ENCODE results near the gene TSKU.
A peak's percentile ranks its signal among the peaks of the same experiment; 100 is the strongest.
"Not testable (repeated sequence)": the region's sequence is repeated elsewhere in the genome, so short reads cannot be mapped to it uniquely, and the experiment has no call there.

Gene TSKU

DNA sequence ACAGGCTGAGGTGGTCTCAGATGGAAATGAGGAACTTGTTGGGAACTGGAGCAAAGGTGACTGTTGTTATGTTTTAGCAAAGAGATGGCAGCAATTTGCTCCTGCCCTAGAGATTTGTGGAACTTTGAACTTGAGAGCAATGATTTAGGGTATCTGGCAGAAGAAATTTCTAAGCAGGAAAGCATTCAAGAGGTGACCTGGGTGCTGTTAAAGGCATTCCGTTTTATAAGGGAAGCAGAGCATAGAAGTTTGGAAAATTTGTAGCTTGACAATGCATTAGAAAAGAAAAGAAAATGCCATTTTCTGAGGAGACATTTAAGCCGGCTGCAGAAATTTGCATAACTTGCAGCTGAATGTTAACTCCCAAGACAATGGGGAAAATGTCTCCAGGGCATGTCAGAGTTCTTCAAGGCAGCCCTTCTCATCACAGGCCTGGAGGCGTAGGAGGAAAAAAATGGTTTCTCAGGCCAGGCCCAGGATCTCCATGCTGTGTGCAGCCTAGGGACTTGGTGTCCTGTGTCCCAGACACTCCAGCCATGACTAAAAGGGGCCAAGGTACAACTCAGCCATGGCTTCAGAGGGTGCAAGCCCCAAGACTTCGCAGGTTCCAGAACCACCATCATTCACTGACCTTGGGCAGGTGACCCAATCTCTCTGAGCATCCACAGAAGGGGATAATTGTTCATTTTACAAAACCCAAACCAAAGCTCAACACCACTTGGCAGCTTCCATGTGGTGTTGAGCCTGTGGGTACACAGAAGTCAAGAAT lies 8.0 kb downstream of the TSKU start:
- not testable (repeated sequence) for DNase-seq

GRCh38 chr11:76791861-76792260 lies 8.7 kb downstream of the TSKU start:
- DNase-seq: no peak

- no peak for DNase-seq
Observed at GRCh38 chr11:76792505-76793264, 9.5 kb downstream of the TSKU start.

DNA sequence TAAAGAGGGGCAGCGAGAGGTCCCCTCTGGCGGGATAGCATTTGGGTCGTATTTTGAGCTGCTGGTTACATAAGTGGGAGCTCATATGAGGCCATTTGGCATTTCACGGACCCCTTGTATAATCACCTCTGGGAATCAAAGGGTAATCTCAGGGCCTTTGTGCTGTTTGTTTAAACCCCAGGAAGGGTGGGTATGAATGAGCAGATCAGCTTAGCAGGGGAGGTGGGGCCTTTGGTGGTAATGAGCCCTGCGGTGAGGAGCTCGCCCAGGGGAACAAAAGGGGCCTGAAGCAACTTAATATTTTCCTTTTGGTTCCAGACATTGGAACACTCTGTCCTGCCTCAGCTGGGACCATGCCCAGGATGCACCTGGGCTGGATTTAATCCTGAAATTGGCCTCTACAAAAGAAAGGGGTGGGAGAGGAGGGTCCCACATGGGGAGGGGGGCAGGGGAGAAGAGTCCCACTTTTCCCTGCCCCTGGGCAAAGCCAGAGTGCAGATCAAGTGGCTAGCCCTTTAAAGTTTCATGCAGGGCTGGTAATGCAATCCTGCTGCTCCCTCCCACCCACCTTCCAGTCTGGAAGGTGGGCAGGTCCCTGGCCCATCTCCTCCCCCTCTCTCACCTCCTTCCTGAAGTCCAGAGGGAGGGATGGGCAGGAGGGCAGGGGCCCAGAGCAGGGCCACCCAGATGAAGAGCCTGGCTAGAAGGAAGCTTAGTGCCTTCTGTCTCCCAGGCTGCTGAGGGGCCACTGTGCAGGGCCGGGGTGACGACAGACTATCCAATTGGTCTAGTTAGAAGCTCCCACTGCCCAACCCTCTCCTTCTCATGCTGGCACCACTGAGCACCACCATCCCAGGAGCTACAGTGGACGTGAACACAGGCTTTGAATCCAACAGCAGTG lies 10.5 kb downstream of the TSKU start:
- DNase-seq: no peak

GRCh38 chr11:76794371-76795289 lies 11.5 kb downstream of the TSKU start:
- no peak for DNase-seq

- DNase-seq: no peak
Observed at GRCh38 chr11:76795290-76795935, 12.3 kb downstream of the TSKU start.

DNA sequence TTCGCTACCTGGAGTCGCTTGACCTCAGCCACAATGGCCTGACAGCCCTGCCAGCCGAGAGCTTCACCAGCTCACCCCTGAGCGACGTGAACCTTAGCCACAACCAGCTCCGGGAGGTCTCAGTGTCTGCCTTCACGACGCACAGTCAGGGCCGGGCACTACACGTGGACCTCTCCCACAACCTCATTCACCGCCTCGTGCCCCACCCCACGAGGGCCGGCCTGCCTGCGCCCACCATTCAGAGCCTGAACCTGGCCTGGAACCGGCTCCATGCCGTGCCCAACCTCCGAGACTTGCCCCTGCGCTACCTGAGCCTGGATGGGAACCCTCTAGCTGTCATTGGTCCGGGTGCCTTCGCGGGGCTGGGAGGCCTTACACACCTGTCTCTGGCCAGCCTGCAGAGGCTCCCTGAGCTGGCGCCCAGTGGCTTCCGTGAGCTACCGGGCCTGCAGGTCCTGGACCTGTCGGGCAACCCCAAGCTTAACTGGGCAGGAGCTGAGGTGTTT lies 12.8 kb downstream of the TSKU start:
- DNase-seq: no peak

DNA sequence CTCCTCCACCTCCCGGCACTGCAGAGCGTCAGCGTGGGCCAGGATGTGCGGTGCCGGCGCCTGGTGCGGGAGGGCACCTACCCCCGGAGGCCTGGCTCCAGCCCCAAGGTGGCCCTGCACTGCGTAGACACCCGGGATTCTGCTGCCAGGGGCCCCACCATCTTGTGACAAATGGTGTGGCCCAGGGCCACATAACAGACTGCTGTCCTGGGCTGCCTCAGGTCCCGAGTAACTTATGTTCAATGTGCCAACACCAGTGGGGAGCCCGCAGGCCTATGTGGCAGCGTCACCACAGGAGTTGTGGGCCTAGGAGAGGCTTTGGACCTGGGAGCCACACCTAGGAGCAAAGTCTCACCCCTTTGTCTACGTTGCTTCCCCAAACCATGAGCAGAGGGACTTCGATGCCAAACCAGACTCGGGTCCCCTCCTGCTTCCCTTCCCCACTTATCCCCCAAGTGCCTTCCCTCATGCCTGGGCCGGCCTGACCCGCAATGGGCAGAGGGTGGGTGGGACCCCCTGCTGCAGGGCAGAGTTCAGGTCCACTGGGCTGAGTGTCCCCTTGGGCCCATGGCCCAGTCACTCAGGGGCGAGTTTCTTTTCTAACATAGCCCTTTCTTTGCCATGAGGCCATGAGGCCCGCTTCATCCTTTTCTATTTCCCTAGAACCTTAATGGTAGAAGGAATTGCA lies 13.5 kb downstream of the TSKU start:
- no peak for DNase-seq

GRCh38 chr11:76797341-76798201 lies 14.4 kb downstream of the TSKU start:
- DNase-seq: no peak

- DNase-seq: no peak
Observed at GRCh38 chr11:76798202-76798581, 15.0 kb downstream of the TSKU start.

GRCh38 chr11:76798671-76799065 lies 15.5 kb downstream of the TSKU start:
- no peak for DNase-seq

GRCh38 chr11:76799066-76799804 lies 16.1 kb downstream of the TSKU start:
- peak; percentile 24 for DNase-seq

- DNase-seq: no peak
Observed at GRCh38 chr11:76800466-76801200, 17.5 kb downstream of the TSKU start.

DNA sequence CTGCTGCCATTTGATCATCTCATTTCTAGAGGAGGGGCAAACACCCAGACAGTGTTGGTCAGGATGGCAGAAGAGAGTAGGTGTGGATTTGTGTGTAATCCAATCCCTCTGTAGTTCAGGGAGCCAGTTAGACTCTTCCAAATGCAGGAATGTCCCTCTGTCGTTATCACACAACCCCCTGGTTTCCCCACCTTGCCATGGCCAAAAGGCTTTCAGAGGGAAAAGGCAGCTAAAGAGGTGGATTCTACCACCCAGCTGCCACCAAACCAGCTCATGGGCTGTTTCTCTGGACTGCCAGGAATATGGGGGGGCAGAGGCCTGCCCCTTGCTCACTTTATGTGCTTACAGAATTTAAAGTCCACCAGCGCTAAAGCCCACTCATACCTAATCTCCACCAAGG lies 18.1 kb downstream of the TSKU start:
- DNase-seq: no peak

GRCh38 chr11:76801736-76802135 lies 18.6 kb downstream of the TSKU start:
- DNase-seq: peak; percentile 54

- DNase-seq: no peak
Observed at GRCh38 chr11:76802151-76802550, 19.0 kb downstream of the TSKU start.

DNA sequence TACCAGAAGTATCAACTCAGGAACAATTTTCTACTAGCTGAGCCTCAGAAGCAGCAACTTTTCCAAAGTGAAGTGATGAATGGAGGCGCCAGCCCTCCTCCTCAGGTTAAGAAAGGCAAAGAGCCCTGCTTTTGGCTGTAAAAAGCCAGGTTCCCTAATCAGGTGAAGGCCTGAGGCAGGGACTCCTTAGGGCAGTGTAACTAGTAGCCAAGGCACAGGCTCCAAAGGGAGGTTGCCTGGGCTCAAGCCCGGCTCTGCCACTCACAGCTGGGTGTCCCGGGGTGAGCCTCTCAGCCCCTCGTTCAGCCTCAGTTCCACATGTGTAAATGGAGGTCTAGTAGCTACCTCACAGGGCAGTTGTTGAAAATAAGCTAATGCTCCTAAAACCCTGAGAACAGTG lies 19.5 kb downstream of the TSKU start:
- DNase-seq: no peak

DNA sequence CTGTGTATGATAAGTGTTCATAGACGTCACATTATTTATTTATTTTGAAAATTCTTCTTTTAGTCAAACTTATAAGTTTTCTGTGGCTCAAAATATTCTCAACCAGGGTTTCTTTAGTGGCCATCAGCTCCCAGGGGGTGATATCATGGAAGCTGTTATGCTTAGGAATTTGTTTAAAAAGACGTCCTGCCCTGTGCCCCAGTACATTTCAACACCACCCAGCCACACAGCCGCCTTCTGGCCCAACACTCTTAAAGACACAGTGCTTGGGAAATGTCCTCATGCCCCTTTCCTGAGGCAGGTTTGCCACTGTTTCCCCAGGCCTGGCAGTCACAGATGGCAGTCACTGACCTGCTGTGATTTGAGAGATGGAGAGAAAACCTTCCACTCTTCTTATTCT lies 19.9 kb downstream of the TSKU start:
- DNase-seq: no peak

Measured in DMS153 (cell line).